Measurements from ENCODE around the gene NCR3LG1. TPM values are rescaled to one million over a fixed set of nuclear protein-coding genes. Genes with fewer than 3 reads are reported as not detected.
"Not testable (repeated sequence)": the region's sequence is repeated elsewhere in the genome, so short reads cannot be mapped to it uniquely, and the experiment has no call there.

The NCR3LG1 gene
- total RNA-seq, 2 donors from 2014 or later: 2.0 to 3.6 TPM

GRCh38 chr11:17423533-17424310 is 72.1 kb downstream of the NCR3LG1 start:
- Histone ChIP-seq H3K4me1 (no peaks in the 10 kb centered on the region), H3K36me3 (no peaks in the 10 kb centered on the region), H3K4me3 (no peak overlapping the region), H3K9me3 (no peaks in the 10 kb centered on the region), H3K27ac (no peak overlapping the region), H3K27me3 (no peaks in the 10 kb centered on the region)
- TF ChIP-seq CTCF (IDR thresholded peaks at IDR 0.05): no peak
- no peak for DNase-seq (ENCODE audit: low spot score)

GRCh38 chr11:17426233-17426632 is 74.6 kb downstream of the NCR3LG1 start:
- not testable (repeated sequence) for H3K36me3 ChIP-seq; H3K9me3 ChIP-seq; DNase-seq (ENCODE audit: low spot score); H3K27me3 ChIP-seq; H3K4me1 ChIP-seq; H3K4me3 ChIP-seq; H3K27ac ChIP-seq

Other genes starting within 250 kb of the NCR3LG1 start
- 10 to 100 TPM; 37.2 to 44.6 TPM for gene PIK3C2A, start 143.8 kb upstream of the NCR3LG1 start, total RNA-seq
- 10 to 100 TPM; 61.6 to 85.7 TPM for gene NUCB2, start 75.1 kb upstream of the NCR3LG1 start, total RNA-seq
- gene KCNJ11, start 36.9 kb downstream of the NCR3LG1 start, total RNA-seq: 10 to 100 TPM; 18.7 to 19.5 TPM
- 1 to 10 TPM; 3.0 to 4.2 TPM for gene ABCC8, start 125.0 kb downstream of the NCR3LG1 start, total RNA-seq
- gene USH1C, start 192.6 kb downstream of the NCR3LG1 start, total RNA-seq: not detected
- gene OTOG, start 195.5 kb downstream of the NCR3LG1 start, total RNA-seq: not detected